ENCODE measurements around the gene SYP. TPM values are rescaled to one million over a fixed set of nuclear protein-coding genes. Genes with fewer than 3 reads are reported as not detected.
"Not testable (repeated sequence)": the region's sequence is repeated elsewhere in the genome, so short reads cannot be mapped to it uniquely, and the experiment has no call there.

The SYP gene
- total RNA-seq, 1 experiment from 2014 or later: 0.63 TPM

GRCh38 chrX:49184294-49185281 is 15.4 kb downstream of the SYP start:
- DNase-seq: peak; percentile 79
- Histone ChIP-seq H3K4me3 (peak overlapping the region; percentile 59), H3K36me3 (peaks cover 2% of the 10 kb centered on the region; the same call in 1 of the 2 replicates), H3K27me3 (no peaks in the 10 kb centered on the region), H3K9me3 (no peaks in the 10 kb centered on the region)

GRCh38 chrX:49183701-49184281 is 16.2 kb downstream of the SYP start:
- no peak for DNase-seq
- H3K9me3 ChIP-seq: no peaks in the 10 kb centered on the region
- no peaks in the 10 kb centered on the region for H3K27me3 ChIP-seq
- H3K4me3 ChIP-seq: no peak overlapping the region
- H3K36me3 ChIP-seq: peaks cover 2% of the 10 kb centered on the region; the same call in 1 of the 2 replicates

- Histone ChIP-seq H3K36me3 (peaks cover 7% of the 10 kb centered on the region), H3K4me3 (no peak overlapping the region), H3K9me3 (no peaks in the 10 kb centered on the region), H3K27me3 (no peaks in the 10 kb centered on the region)
- DNase-seq: no peak
These were observed 20.6 kb downstream of the SYP start for GRCh38 chrX:49179358-49179757.

- H3K9me3 ChIP-seq: no peaks in the 10 kb centered on the region
- no peak for DNase-seq
- H3K36me3 ChIP-seq: peaks cover 10% of the 10 kb centered on the region
- no peaks in the 10 kb centered on the region for H3K27me3 ChIP-seq
- no peak overlapping the region for H3K4me3 ChIP-seq
These were observed 21.5 kb downstream of the SYP start for GRCh38 chrX:49178537-49178936.

- Histone ChIP-seq H3K4me3 (no peak overlapping the region), H3K36me3 (peaks cover 16% of the 10 kb centered on the region), H3K9me3 (no peaks in the 10 kb centered on the region), H3K27me3 (no peaks in the 10 kb centered on the region)
- DNase-seq: no peak
These were observed 22.0 kb downstream of the SYP start for GRCh38 chrX:49177873-49178480.

GRCh38 chrX:49177338-49177833 is 22.6 kb downstream of the SYP start:
- H3K36me3 ChIP-seq: peaks cover 21% of the 10 kb centered on the region
- DNase-seq: no peak
- H3K9me3 ChIP-seq: no peaks in the 10 kb centered on the region
- no peak overlapping the region for H3K4me3 ChIP-seq
- H3K27me3 ChIP-seq: no peaks in the 10 kb centered on the region

GRCh38 chrX:49176421-49177326 is 23.3 kb downstream of the SYP start:
- Histone ChIP-seq H3K27me3 (no peaks in the 10 kb centered on the region), H3K4me3 (no peak overlapping the region), H3K9me3 (no peaks in the 10 kb centered on the region), H3K36me3 (peaks cover 21% of the 10 kb centered on the region)
- DNase-seq: peak; percentile 16

GRCh38 chrX:49175435-49176274 is 24.3 kb downstream of the SYP start:
- Histone ChIP-seq H3K9me3 (no peaks in the 10 kb centered on the region), H3K36me3 (peaks cover 21% of the 10 kb centered on the region), H3K27me3 (no peaks in the 10 kb centered on the region), H3K4me3 (no peak overlapping the region)
- no peak for DNase-seq

GRCh38 chrX:49174723-49175122 is 25.3 kb downstream of the SYP start:
- peaks cover 21% of the 10 kb centered on the region for H3K36me3 ChIP-seq
- no peaks in the 10 kb centered on the region for H3K9me3 ChIP-seq
- DNase-seq: no peak
- H3K27me3 ChIP-seq: no peaks in the 10 kb centered on the region
- H3K4me3 ChIP-seq: no peak overlapping the region

- peaks cover 21% of the 10 kb centered on the region for H3K36me3 ChIP-seq
- not testable (repeated sequence) for H3K4me3 ChIP-seq, H3K27me3 ChIP-seq, H3K9me3 ChIP-seq, DNase-seq
These were observed 26.4 kb downstream of the SYP start for GRCh38 chrX:49173544-49173943.

GRCh38 chrX:49172280-49172780 is 27.7 kb downstream of the SYP start:
- Histone ChIP-seq H3K36me3 (peaks cover 21% of the 10 kb centered on the region), H3K9me3 (no peaks in the 10 kb centered on the region), H3K27me3 (no peaks in the 10 kb centered on the region), H3K4me3 (peak overlapping the region; percentile 81)
- peak; percentile 77 for DNase-seq

GRCh38 chrX:49171752-49172279 is 28.2 kb downstream of the SYP start, which contains the start of gene PLP2:
PLP2 (plus strand) TSS chrX:49171898; CDS start chrX:49172001, 103 bp downstream.
- peak; percentile 80 for DNase-seq
- Histone ChIP-seq H3K9me3 (no peaks in the 10 kb centered on the region), H3K27me3 (no peaks in the 10 kb centered on the region), H3K4me3 (peak within 1 kb of the TSS; percentile 81), H3K36me3 (peaks cover 21% of the 10 kb centered on the region)

GRCh38 chrX:49167740-49168108 is 32.3 kb downstream of the SYP start:
- H3K36me3 ChIP-seq: peaks cover 3% of the 10 kb centered on the region; the same call in 1 of the 2 replicates
- DNase-seq: no peak
- H3K9me3 ChIP-seq: no peaks in the 10 kb centered on the region
- H3K27me3 ChIP-seq: no peaks in the 10 kb centered on the region
- H3K4me3 ChIP-seq: peak overlapping the region; percentile 37

- peak; percentile 91 for DNase-seq
- H3K9me3 ChIP-seq: no peaks in the 10 kb centered on the region
- H3K4me3 ChIP-seq: peak overlapping the region; percentile 37
- H3K36me3 ChIP-seq: no peaks in the 10 kb centered on the region
- H3K27me3 ChIP-seq: no peaks in the 10 kb centered on the region
These were observed 32.9 kb downstream of the SYP start for GRCh38 chrX:49166914-49167739.
